ENCODE data around the gene LRCH1. TPM values are rescaled to one million over a fixed set of nuclear protein-coding genes. Genes with fewer than 3 reads are reported as not detected.

Gene LRCH1
- total RNA-seq, 4 donors from 2014 or later = 17.2 to 25.7 (median 21.9) TPM

- Histone ChIP-seq H3K27me3 (no peaks in the 10 kb centered on the region), H3K36me3 (peaks cover 0 to 87% (median under 1%) of the 10 kb centered on the region in 3 donors), H3K4me3 (no peak overlapping the region), H3K9me3 (no peaks in the 10 kb centered on the region), H3K4me1 (peaks cover 0 to 32% (median 0%) of the 10 kb centered on the region in 4 donors), H3K27ac (no peak overlapping the region)
- TF ChIP-seq EP300 (IDR thresholded peaks at IDR 0.05) (no peak), POLR2A (IDR thresholded peaks at IDR 0.05) (no peak)
- TF ChIP-seq, protein P1, sequence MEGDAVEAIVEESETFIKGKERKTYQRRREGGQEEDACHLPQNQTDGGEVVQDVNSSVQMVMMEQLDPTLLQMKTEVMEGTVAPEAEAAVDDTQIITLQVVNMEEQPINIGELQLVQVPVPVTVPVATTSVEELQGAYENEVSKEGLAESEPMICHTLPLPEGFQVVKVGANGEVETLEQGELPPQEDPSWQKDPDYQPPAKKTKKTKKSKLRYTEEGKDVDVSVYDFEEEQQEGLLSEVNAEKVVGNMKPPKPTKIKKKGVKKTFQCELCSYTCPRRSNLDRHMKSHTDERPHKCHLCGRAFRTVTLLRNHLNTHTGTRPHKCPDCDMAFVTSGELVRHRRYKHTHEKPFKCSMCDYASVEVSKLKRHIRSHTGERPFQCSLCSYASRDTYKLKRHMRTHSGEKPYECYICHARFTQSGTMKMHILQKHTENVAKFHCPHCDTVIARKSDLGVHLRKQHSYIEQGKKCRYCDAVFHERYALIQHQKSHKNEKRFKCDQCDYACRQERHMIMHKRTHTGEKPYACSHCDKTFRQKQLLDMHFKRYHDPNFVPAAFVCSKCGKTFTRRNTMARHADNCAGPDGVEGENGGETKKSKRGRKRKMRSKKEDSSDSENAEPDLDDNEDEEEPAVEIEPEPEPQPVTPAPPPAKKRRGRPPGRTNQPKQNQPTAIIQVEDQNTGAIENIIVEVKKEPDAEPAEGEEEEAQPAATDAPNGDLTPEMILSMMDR (IDR thresholded peaks at IDR 0.05) = no peak
- DNase-seq (ENCODE audit: low spot score in 2 of 2) = no peak
- 81 to 94% methylated on average over 2 of the region's 2 CpGs for whole genome bisulfite sequencing, 2 donors
Observed at GRCh38 chr13:46782691-46783090, 229.7 kb downstream of the LRCH1 start.

- H3K4me3 ChIP-seq = no peak overlapping the region
- H3K4me1 ChIP-seq = peaks cover 0 to 35% (median 0%) of the 10 kb centered on the region in 4 donors
- H3K27me3 ChIP-seq = no peaks in the 10 kb centered on the region
- TF ChIP-seq, protein P1 (IDR thresholded peaks at IDR 0.05) = no peak
- TF ChIP-seq POLR2A (IDR thresholded peaks at IDR 0.05) = no peak
- no peak for TF ChIP-seq EP300 (IDR thresholded peaks at IDR 0.05)
- H3K9me3 ChIP-seq = no peaks in the 10 kb centered on the region
- peaks cover 0 to 83% (median 0%) of the 10 kb centered on the region in 3 donors for H3K36me3 ChIP-seq
- H3K27ac ChIP-seq = no peak overlapping the region
- DNase-seq (ENCODE audit: low spot score in 2 of 2) = no peak
- WGBS, 2 donors = 94% methylated on average over 3 of the region's 3 CpGs
Observed at GRCh38 chr13:46783504-46783903, 230.5 kb downstream of the LRCH1 start.

- peak overlapping the region in 1 of 4 donors; percentile 96 for H3K4me3 ChIP-seq
- peaks cover 0 to 9% (median 0%) of the 10 kb centered on the region in 3 donors for H3K36me3 ChIP-seq
- H3K27me3 ChIP-seq = no peaks in the 10 kb centered on the region
- H3K4me1 ChIP-seq = peaks cover 0 to 64% (median 24%) of the 10 kb centered on the region in 4 donors
- no peaks in the 10 kb centered on the region for H3K9me3 ChIP-seq
- peak overlapping the region in 1 of 4 donors; percentile 99 for H3K27ac ChIP-seq
- DNase-seq (ENCODE audit: low spot score in 2 of 2) = no peak
- 89% methylated on average over 6 of the region's 6 CpGs for WGBS, 2 donors
- no peak for TF ChIP-seq POLR2A (IDR thresholded peaks at IDR 0.05)
- TF ChIP-seq, protein P1 (IDR thresholded peaks at IDR 0.05) = no peak
- TF ChIP-seq EP300 (IDR thresholded peaks at IDR 0.05) = no peak
Observed at GRCh38 chr13:46795321-46795720, 242.4 kb downstream of the LRCH1 start.

DNA sequence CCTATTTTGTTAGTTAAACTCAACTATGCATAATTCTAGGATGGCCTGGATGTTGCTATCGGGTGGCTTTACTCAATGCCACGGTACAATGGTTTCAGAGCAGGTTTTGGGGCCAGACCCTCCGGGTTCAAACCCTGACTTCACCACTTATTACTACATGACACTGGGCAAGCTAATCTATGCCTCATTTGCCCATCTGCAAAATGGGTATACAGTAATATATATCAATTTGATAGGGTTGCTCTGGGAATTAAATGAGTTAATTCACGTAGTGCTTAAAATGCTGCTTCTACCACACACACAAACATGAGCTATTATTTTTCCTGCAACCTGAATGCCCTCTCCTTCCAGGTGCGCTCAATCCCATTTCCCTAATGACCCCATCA, 243.2 kb downstream of the LRCH1 start:
- Histone ChIP-seq H3K27ac (peak overlapping the region; percentile 80 to 99 (median 94)), H3K9me3 (no peaks in the 10 kb centered on the region), H3K4me1 (peaks cover 0 to 64% (median 24%) of the 10 kb centered on the region in 4 donors), H3K27me3 (no peaks in the 10 kb centered on the region), H3K36me3 (peaks cover 0 to under 1% (median 0%) of the 10 kb centered on the region in 3 donors), H3K4me3 (peak overlapping the region; percentile 62 to 96 (median 78))
- WGBS, 2 donors = 58 to 60% methylated on average over 5 of the region's 5 CpGs
- TF ChIP-seq, protein P1 (IDR thresholded peaks at IDR 0.05) = no peak
- TF ChIP-seq EP300 (IDR thresholded peaks at IDR 0.05) (no peak), POLR2A (IDR thresholded peaks at IDR 0.05) (no peak)
- no peak for DNase-seq (ENCODE audit: low spot score in 2 of 2)

- Histone ChIP-seq H3K9me3 (no peaks in the 10 kb centered on the region), H3K4me3 (peak within 1 kb of the TSS; percentile 62 to 96 (median 78)), H3K27me3 (no peaks in the 10 kb centered on the region), H3K4me1 (peaks cover 0 to 63% (median 24%) of the 10 kb centered on the region in 4 donors), H3K36me3 (no peaks in the 10 kb centered on the region), H3K27ac (peak within 1 kb of the TSS; percentile 80 to 99 (median 94))
- DNase-seq (ENCODE audit: low spot score in 2 of 2) = peak; percentile 94 to 96
- 1% methylated on average over 73 of the region's 77 CpGs for WGBS, 2 donors
- TF ChIP-seq EP300 (IDR thresholded peaks at IDR 0.05) (peak; percentile 20 to 94), POLR2A (IDR thresholded peaks at IDR 0.05) (peak; percentile 85 to 92)
- TF ChIP-seq, protein P1 (IDR thresholded peaks at IDR 0.05) = no peak
Observed at GRCh38 chr13:46796515-46797474, 243.8 kb downstream of the LRCH1 start, which contains the start of gene ESD. Gene ESD, minus strand, starts transcription at chr13:46797161. Its CDS starts 5,748 bp downstream, at chr13:46791413.
